IMR-90 (cell line): Measurements from ENCODE around the gene FAM20B. TPM values are rescaled to one million over a fixed set of nuclear protein-coding genes. Genes with fewer than 3 reads are reported as not detected.
A peak's percentile ranks its signal among the peaks of the same experiment; 100 is the strongest.

Experiments used
- ATAC-seq: fragments of 200-7000 bp; cut with Tn5 transposase; 2 replicates; pipeline ENCODE4 v1.9.1; 2020; ENCODE audit warnings: low read depth, mild to moderate bottlenecking, moderate library complexity
- BruUV-seq: library from RNA; stranded (reverse); fragments of 400-500 nt; replicated peaks from 2 replicates; lab custom pipeline; 2021; lab: Mats Ljungman, UMichigan
- CTCF ChIA-PET: fragments of 300-600 bp; formaldehyde crosslinking; extraction: SDS; loops from one replicate; lab custom pipeline; 2021; ENCODE audit warnings: antibody characterized with exemption; lab: Yijun Ruan, JAX
- POLR2A ChIA-PET: fragments of 300-600 bp; sonication (Branson Sonifier 250); formaldehyde crosslinking; loops from one replicate; lab custom pipeline; 2022; ENCODE audit warnings: antibody characterized with exemption; ENCODE audit not compliant: unreplicated experiment; lab: Charles Lee
- DNase-seq: peaks from one replicate; pipeline ENCODE4 v3.0.0; 2013
- H2AFZ ChIP-seq: replicated peaks from 2 replicates; pipeline ENCODE3; 2013; ENCODE audit warnings: low read length, mild to moderate bottlenecking; ENCODE audit not compliant: poor library complexity
- H2AK5ac ChIP-seq: 2 replicates; pipeline ENCODE4 v1.6.1; 2013; ENCODE audit warnings: low read depth, low read length, inconsistent platforms
- H2AK9ac ChIP-seq: replicated peaks from 2 replicates; pipeline ENCODE3; 2013; ENCODE audit warnings: mild to moderate bottlenecking, low read depth, low read length, moderate library complexity; ENCODE audit not compliant: poor library complexity
- H2BK120ac ChIP-seq: 2 replicates; pipeline ENCODE4 v1.6.1; 2013; ENCODE audit warnings: low read depth, low read length, inconsistent platforms
- H2BK15ac ChIP-seq: 3 replicates; pipeline ENCODE4 v1.6.1; 2013; ENCODE audit warnings: low read depth, low read length, inconsistent platforms
- H2BK20ac ChIP-seq: 2 replicates; pipeline ENCODE4 v1.6.1; 2013; ENCODE audit warnings: low read depth, mild to moderate bottlenecking, inconsistent platforms, low read length, moderate library complexity
- H2BK5ac ChIP-seq: 2 replicates; pipeline ENCODE4 v1.6.1; 2013; ENCODE audit warnings: mild to moderate bottlenecking, low read depth, low read length, inconsistent platforms; ENCODE audit not compliant: poor library complexity, severe bottlenecking
- H3K14ac ChIP-seq: replicated peaks from 2 replicates; pipeline ENCODE4 v1.6.1; 2013; ENCODE audit warnings: low read depth, low read length, inconsistent platforms
- H3K18ac ChIP-seq: 2 replicates; pipeline ENCODE4 v1.6.1; 2013; ENCODE audit warnings: low read depth, low read length, control low read depth
- H3K23ac ChIP-seq: 2 replicates; pipeline ENCODE4 v1.6.1; 2013; ENCODE audit warnings: low read depth, low read length, inconsistent platforms
- H3K27ac ChIP-seq: 2 replicates; pipeline ENCODE4 v1.5.1; 2013; ENCODE audit warnings: mild to moderate bottlenecking, control low read depth, low read length; ENCODE audit not compliant: insufficient read depth
- H3K27me3 ChIP-seq: 2 replicates; pipeline ENCODE4 v1.6.1; 2013; ENCODE audit warnings: low read length; ENCODE audit not compliant: control insufficient read depth, insufficient read depth
- H3K36me3 ChIP-seq: 2 replicates; pipeline ENCODE4 v1.6.1; 2013; ENCODE audit warnings: low read length, mixed read lengths; ENCODE audit not compliant: control insufficient read depth, insufficient read depth
- H3K4ac ChIP-seq: 2 replicates; pipeline ENCODE4 v1.6.1; 2013; ENCODE audit warnings: low read depth, low read length, inconsistent platforms
- H3K4me1 ChIP-seq: 2 replicates; pipeline ENCODE4 v1.6.1; 2013; ENCODE audit warnings: low read length, mixed read lengths; ENCODE audit not compliant: control insufficient read depth, insufficient read depth
- H3K4me2 ChIP-seq: 2 replicates; pipeline ENCODE4 v1.6.1; 2013; ENCODE audit warnings: low read depth, mild to moderate bottlenecking, control low read depth, low read length, moderate library complexity
- H3K4me3 ChIP-seq: 2 replicates; pipeline ENCODE4 v1.5.1; 2013; ENCODE audit warnings: low read depth, mild to moderate bottlenecking, control low read depth, low read length, moderate library complexity; ENCODE audit not compliant: insufficient read depth
- H3K56ac ChIP-seq: 2 replicates; pipeline ENCODE4 v1.6.1; 2013; ENCODE audit warnings: low read length, inconsistent platforms; ENCODE audit not compliant: insufficient read depth; ENCODE audit errors: extremely low read depth
- H3K79me1 ChIP-seq, 2 experiments: 2 replicates each; pipeline ENCODE4 v1.6.1; 2013; ENCODE audit warnings: low read length in 2 of 2, inconsistent platforms in 1 of 2, low read depth in 1 of 2
- H3K9ac ChIP-seq: 2 replicates; pipeline ENCODE4 v1.6.1; 2013; ENCODE audit warnings: low read depth, low read length, control low read depth
- H3K9me1 ChIP-seq: 2 replicates; pipeline ENCODE4 v1.6.1; 2013; ENCODE audit warnings: low read length, inconsistent platforms; ENCODE audit not compliant: insufficient read depth
- H3K9me3 ChIP-seq: 2 replicates; pipeline ENCODE4 v1.6.1; 2013; ENCODE audit warnings: low read length; ENCODE audit not compliant: control insufficient read depth, insufficient read depth
- H4K20me1 ChIP-seq: 2 replicates; pipeline ENCODE4 v1.6.1; 2013; ENCODE audit warnings: low read length, inconsistent platforms; ENCODE audit not compliant: insufficient read depth
- H4K5ac ChIP-seq: 2 replicates; pipeline ENCODE4 v1.6.1; 2013; ENCODE audit warnings: mild to moderate bottlenecking, low read depth, low read length, control low read depth
- H4K8ac ChIP-seq, 2 experiments: 2 replicates each; pipeline ENCODE4 v1.6.1; 2013; ENCODE audit warnings: low read depth in 2 of 2, low read length in 2 of 2, control low read depth in 1 of 2, inconsistent platforms in 1 of 2
- H4K91ac ChIP-seq: 2 replicates; pipeline ENCODE4 v1.6.1; 2013; ENCODE audit warnings: low read depth, low read length, inconsistent platforms; ENCODE audit not compliant: insufficient read depth
- CEBPB ChIP-seq: IDR thresholded peaks from 2 replicates; pipeline ENCODE4 v1.6.1; 2012; ENCODE audit warnings: low read depth, low read length, improper control_type of control experiment
- NFE2L2 ChIP-seq: fragments of 150-350 bp; IDR thresholded peaks from 2 replicates; pipeline ENCODE4 v1.6.1; 2016; ENCODE audit warnings: low read depth, mild to moderate bottlenecking, low read length
- WGBS, 2 experiments: methylation state at CpG; one replicate each; pipeline versions ENCODE4 v1.1.5 to v1.1.7; 2013; ENCODE audit warnings: missing lambda C conversion rate in 2 of 2; ENCODE audit not compliant: insufficient read length in 1 of 2; ENCODE audit errors: extremely low coverage in 2 of 2; 5-methylcytosine and 5-hydroxymethylcytosine counted together
- dilution Hi-C: fragments of 300-500 bp; cut with HindIII; formaldehyde crosslinking; loops from one replicate; pipeline ENCODE4 v1.14.3; 2018; ENCODE audit warnings: low sequenced_read_pairs; ENCODE audit not compliant: unreplicated experiment
- in situ Hi-C: fragments of 300-500 bp; cut with MboI; formaldehyde crosslinking; loops from 3 replicates; pipeline ENCODE4 v1.14.3; 2019; ENCODE audit warnings: low sequenced_read_pairs, inconsistent platforms, mixed read lengths
- intact Hi-C: fragments of 100-400 bp; cut with micrococcal nuclease; formaldehyde crosslinking; loops from 2 replicates; pipeline ENCODE4 v1.10.0; 2022
- polyA plus RNA-seq, 3 experiments: library from polyadenylated mRNA; depleted of rRNA; stranded (reverse); fragments of >200 nt; gene quantifications; 2 replicates each; pipeline ENCODE4 v1.2.3, GENCODE V29; 2012; ENCODE audit warnings: low replicate concordance in 1 of 3
- total RNA-seq: library from RNA; depleted of rRNA; stranded (reverse); fragments of >200 nt; gene quantifications from 2 replicates; pipeline ENCODE4 v1.2.3, GENCODE V29; 2012

The FAM20B gene
- total and polyA plus RNA-seq, 2 of the 4 experiments (the other 2 are of a cell fraction) = 17.1 to 38.4 TPM

- H3K4me1 ChIP-seq = peaks cover 5% of the 10 kb centered on the region
- no peak overlapping the region for H2AFZ ChIP-seq
These were observed 33.1 kb downstream of the FAM20B start for GRCh38 chr1:179058487-179059483.

More at GRCh38 chr1:179058487-179059483, 33.1 kb downstream of the FAM20B start:
- Histone ChIP-seq H3K36me3 (peaks cover under 1% of the 10 kb centered on the region), H2BK15ac (peak overlapping the region; percentile 66; the same call in 2 of the 3 replicates), H3K23ac (peak overlapping the region; percentile 88), H3K9ac (peak overlapping the region; percentile 48; the same call in 1 of the 2 replicates), H4K91ac (peak overlapping the region; percentile 67), H3K14ac (peak overlapping the region; percentile 82), H2AK5ac (peak overlapping the region; percentile 85), H3K56ac (peak overlapping the region; percentile 56; the same call in 1 of the 2 replicates), H4K8ac (peak overlapping the region; percentile 62 to 77; a peak in 3 of 4 replicates), H3K27ac (peak overlapping the region; percentile 53), H3K27me3 (no peaks in the 10 kb centered on the region), H2BK5ac (peak overlapping the region; percentile 18), H3K4me3 (no peak overlapping the region), H3K4ac (peak overlapping the region; percentile 80), H3K4me2 (peak overlapping the region; percentile 4; the same call in 1 of the 2 replicates), H4K20me1 (no peaks in the 10 kb centered on the region), H3K18ac (peak overlapping the region; percentile 9; the same call in 1 of the 2 replicates), H2AK9ac (peak overlapping the region; percentile 2), H4K5ac (peak overlapping the region; percentile 3; the same call in 1 of the 2 replicates), H2BK20ac (peak overlapping the region; percentile 75), H3K9me1 (peaks cover 12% of the 10 kb centered on the region), H3K79me1 (peaks cover 4 to 22% of the 10 kb centered on the region in 2 experiments), H3K9me3 (no peaks in the 10 kb centered on the region), H2BK120ac (peak overlapping the region; percentile 79)
- CTCF ChIA-PET = no interaction called here
- POLR2A ChIA-PET = no interaction called here
- 100% methylated on average over 1 of the region's 3 CpGs; no CpG with 5 or more reads in 1 of the 2 experiments for WGBS, 2 experiments
- in situ Hi-C loops = no loop called here
- no peak for DNase-seq
- dilution Hi-C loops = no loop called here
- intact Hi-C loops = no loop called here
- peak; percentile 87 for ATAC-seq
- TF ChIP-seq NFE2L2 = no peak
- peak; percentile 51; the same call in 1 of the 2 replicates for TF ChIP-seq CEBPB
- no TSS peak for BruUV-seq
